Measurements from ENCODE around the gene ATP6V0E1.
"Not testable (repeated sequence)": the region's sequence is repeated elsewhere in the genome, so short reads cannot be mapped to it uniquely, and the experiment has no call there.

Gene ATP6V0E1

DNA sequence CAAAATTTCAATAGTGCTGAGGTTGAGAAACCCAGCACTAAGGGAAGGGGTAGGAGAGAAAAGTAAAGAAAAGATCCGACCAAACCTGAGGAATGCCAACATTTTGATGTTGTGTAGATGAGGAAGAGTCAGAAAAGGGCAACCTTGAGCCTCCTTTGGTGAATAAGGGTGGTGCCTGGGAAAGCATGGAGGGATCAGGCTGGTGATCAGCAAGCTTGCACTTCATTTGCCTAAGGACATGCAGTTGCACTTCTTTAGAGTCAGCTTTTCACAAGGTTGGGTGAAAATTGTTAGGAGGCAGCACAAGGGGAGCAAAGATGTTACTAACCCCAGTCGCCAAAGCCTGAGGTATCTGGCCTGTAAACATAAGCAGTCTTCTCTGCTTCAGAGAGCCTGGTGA lies 20.4 kb downstream of the ATP6V0E1 start:
- DNase-seq = no peak

DNA sequence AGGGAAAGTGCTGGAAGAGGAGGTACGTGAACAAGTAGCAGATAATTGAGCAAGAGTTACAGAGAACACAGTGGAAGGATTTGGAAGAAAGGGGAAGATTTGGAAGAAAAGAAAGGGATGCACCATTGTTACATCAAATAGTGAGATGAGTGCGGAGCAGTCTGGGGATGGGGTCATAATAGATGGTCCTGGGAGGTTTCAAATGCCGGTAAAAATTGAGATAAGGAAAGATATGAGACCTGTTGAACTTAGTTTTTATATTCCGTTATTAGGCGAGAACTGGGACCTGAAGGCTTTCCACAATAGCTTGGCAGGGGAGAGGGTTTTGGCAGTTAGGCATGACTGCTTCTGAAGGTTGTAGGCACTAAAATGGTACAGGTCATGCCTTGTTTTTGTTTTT lies 20.9 kb downstream of the ATP6V0E1 start:
- no peak for DNase-seq

DNA sequence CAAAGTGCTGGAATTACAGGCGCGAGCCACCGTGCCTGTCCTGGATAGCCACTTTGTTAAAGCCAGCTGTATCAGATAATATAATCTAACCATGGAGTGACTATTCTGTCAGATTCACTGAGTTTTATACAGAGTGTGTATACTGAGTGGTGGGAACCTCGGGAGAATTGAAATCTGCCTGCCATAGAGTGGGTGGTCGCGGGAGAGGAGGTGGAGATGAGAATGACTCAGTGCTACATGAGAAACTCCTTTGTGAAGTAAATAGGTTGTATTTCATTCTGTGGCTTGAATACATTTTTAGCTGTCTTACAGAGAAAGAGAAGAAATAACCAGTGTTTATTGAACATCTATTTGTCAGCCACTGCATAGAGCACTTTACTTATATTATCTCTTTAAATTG lies 26.4 kb downstream of the ATP6V0E1 start:
- peak; percentile 54 for DNase-seq

DNA sequence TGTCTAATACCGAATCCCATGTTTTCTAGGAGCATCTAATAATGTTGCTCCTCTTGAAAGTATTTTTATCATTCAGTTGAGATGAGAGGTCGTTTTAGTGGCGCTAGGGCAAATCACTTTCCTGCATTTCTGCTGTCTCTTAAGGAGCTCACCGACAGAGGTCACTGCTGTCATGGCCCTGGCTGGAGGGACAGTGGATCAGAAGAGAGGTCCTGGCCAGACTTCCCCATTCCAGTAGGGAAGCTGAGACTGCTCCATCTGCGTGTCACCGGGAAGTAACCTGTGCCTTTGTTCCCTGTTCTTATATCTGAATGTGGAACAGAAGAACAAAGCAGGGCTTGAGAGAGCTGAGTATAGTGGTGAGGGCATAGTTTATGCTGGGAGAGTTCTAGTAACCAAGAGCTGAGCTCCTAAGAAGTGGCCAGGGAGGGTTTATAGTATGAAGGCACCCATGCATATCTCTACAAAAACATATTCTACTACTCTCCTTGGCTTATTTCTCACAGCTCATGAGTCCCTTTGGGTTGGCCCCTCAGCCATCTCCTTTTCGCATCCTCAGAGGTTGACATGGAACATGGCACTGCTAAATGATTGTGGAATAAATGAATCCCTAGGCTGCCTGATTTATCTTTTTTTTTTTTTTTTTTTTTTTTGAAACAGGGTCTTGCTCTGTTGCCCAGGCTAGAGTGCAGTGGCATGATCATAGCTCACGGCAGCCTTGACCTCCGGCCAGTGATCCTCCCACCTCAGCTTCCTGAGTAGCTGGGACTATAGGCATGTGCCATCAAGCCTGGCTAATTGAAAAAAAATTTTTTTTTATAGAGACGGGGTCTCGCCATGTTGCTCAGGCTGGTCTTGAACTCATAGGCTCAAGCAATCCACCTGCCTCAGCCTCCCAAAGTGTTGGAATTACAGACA lies 27.2 kb downstream of the ATP6V0E1 start:
- DNase-seq = peak; percentile 21

DNA sequence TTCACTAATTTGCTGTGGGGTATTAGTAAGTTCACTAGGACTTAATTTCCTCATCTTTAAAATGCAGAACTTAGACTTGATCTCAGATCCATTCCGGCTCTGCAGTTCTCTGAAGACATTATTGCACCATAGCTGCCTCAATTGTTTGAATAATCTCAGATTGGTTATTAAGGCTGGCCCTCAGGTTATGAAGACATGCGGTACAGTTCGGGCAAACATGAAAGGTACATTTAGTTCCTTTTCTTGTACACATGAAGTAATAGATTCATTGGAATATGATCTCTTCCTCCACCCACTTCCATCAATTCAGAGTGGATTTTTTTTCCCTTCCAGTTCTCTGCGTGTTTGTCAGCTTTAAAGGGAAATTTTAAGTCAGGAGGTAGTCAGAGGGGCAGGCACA lies 28.0 kb downstream of the ATP6V0E1 start:
- no peak for DNase-seq

DNA sequence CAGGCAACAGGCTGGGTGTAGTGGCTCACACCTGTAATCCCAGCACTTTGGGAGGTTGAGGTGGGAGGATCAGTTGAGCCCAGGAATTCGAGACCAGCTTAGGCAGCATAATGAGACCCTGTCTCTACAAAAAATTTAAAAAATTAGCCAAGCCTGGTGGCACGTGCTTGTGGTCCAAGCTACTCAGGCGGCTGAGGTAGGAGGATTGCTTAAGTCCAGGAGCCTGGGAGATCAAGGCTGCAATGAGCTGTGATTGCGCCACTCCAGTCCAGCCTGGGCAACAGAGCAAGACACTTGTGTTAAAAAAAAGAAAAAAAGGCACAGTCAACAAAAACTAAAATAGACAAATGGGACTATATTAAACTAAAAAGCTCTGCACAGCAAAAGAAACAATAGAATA lies 29.3 kb downstream of the ATP6V0E1 start:
- no peak for DNase-seq

DNA sequence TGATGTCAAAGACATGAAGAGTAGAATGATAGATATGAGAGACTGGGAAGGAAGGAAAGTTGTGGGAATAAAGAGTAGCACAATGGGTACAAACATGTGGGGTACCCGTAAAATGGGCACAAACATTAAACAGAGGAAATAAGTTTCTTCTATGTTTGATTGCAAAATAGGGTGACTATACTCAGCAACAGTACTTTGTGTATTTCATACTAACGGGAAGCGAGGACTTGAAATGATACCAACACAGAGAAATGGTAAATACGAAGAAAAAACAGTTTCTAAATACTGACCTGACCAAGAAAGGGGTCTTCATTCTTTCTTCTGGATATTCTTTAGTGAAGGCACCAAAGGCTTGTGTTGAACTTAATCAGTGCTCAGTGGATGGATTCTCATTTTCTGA lies 31.1 kb downstream of the ATP6V0E1 start:
- DNase-seq = no peak

DNA sequence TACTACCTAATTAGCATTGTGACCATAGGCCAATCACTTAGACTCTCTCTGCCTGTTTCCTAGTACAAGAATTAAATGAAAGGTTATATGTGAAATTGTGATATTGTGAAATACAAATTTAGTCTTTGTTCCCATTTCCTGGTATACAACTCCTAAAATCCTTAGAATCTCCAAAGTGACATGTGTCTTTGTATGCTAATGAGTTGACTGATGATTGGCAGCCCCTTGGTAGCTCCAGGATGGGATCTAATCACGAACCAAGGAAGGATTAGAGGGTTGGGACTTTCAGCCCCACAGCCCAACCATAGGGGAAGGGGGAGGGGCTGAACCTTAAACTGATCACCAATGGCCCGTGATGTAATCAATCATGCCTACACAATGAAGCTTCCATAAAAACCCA lies 31.6 kb downstream of the ATP6V0E1 start:
- DNase-seq = no peak

DNA sequence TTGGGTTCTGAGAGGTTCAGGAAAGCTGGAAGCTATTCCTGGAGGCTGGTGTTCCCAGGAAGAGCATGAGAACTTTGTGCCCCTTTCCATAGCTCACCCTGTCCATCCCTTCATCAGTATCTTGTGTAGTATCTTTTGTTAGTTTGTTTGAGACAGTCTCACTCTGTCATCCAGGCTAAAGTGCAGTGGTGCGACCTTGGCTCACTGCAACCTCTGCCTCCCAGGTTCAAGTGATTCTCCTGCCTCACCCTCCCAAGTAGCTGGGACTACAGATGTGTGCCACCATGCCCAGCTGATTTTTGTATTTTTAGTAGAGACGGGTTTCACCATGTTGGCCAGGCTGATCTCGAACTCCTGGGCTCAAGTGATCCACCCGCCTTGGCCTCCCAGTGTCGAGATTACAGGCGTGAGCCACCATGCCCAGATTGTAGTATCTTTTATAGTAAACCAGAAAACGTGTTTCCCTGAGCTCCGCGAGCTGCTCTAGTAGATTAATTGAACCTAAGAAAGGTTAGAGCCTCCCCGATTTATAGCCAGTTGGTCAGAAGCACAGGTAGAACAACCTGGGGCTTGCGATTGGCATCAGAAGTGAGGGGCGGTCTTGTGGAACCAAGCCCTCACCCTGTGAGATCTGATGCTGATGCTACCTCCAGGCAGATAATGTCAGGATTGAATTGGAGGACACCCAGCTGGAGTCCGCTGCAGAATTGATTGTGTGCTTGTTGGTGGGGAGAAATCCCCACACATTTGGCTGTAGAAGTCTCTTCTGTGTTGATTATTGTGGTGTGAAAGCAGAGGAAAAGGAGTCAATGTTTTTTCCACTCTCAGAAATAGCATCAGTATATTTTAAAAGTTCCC lies 32.3 kb downstream of the ATP6V0E1 start:
- no peak for DNase-seq

DNA sequence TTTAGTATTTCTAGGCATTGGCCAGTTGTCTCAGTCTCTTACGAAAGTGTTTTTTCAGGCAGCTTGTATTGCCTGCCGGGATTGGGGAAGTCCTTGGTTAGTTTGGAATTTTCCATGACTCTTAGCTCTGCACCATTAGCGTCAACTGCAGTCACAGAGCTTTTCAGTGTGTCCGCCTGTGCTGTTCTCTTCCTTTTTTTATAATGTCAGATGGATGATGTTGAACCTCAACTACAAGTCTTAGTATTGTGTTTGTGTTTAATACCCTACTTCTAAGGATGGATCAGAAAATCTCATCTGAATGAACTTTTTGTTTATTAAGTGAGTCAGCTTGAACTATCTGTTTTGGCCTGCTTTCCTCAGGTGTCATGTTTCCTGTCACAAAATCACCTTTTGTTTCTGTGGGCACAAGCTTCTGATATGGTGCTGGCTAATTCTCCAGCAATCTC lies 33.1 kb downstream of the ATP6V0E1 start:
- DNase-seq = peak; percentile 61

DNA sequence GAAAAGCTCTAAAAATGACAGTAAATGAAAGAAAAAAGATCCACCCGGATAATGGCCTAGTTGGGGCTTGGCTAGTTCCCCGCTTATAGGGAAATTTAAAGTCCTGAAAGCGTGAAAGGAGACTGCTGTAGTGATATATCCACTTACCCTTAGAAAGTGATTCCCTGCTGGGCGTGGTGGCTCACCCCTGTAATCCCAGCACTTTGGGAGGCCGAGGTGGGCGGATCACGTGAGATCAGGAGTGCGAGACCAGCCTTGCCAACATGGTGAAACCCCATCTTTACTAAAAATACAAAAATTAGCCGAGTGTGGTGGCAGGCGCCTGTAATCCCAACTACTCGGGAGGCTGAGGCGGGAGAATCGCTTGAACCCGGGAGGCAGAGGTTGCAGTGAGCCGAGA lies 33.5 kb downstream of the ATP6V0E1 start:
- DNase-seq = not testable (repeated sequence)

DNA sequence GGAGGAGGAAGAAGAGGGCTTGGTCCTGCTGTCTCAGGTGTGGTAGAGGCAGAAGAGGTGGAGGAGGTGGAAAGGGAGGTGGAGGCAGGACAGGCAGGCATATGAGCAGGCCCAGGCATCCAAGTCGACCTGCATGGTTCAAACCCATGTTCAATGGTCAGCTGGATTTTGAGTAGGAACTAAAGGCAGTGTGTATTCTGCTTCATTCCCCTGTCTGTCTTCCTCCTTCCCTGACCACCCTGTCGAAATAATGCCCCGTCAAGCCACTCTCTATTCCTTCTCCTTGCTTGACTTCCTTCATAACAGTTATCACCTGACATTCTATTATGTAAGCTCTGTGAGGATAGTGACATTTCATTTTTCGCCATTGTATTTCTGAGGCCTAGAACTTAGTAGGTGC lies 34.8 kb downstream of the ATP6V0E1 start:
- DNase-seq = no peak

DNA sequence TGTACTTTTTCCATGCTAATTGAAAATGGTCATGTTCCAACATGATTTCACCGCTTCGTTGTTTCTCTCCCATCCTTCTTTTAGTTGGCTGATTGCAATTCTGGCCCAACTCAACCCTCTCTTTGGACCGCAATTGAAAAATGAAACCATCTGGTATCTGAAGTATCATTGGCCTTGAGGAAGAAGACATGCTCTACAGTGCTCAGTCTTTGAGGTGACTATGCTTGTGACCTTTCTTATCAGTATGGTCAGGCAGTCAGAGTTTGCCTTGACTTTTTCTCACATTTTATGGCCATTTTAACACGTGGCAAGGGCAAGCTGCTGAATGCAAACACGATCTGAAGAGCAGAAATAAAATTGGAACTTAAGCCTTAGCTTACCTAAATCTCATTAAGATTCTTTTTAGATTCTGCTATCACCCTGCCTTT lies 36.6 kb downstream of the ATP6V0E1 start:
- DNase-seq = no peak

DNA sequence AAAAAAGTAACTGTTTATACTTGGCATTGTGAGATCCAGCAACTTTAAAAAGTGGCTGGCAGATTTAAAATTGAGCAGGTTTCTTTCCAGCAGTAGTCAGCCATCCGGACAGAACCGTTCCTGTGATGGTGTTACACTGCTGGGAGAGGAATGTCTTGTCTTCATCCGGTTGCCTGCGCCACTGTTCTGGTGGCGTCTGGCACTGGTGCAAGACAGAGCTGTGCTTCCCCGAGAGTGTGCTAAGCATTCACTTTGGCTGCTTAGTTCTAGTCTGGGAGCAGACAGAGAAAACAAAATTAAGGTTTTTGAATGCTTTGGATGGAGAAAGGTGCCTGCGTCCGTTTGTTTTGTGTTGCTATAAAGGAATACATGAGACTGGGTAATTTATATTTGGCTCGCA lies 37.1 kb downstream of the ATP6V0E1 start:
- no peak for DNase-seq

DNA sequence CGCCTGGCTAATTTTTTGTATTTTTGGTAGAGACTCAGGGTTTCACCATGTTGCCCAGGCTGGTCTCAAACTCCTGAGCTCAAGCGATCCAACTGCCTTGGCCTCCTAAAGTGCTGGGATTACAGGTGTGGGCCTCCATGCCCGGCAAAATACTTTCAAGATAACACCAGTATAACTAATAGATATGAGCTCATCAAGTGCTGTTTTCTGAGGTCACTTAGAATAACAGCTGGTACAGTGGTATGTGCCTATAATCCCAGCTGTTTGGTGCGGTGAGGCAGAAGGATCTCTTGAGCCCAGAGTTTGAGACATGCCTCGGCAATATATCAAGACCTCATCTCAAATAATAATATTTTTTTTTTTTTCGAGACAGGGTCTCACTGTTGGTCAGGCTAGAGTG lies 42.1 kb downstream of the ATP6V0E1 start:
- no peak for DNase-seq

DNA sequence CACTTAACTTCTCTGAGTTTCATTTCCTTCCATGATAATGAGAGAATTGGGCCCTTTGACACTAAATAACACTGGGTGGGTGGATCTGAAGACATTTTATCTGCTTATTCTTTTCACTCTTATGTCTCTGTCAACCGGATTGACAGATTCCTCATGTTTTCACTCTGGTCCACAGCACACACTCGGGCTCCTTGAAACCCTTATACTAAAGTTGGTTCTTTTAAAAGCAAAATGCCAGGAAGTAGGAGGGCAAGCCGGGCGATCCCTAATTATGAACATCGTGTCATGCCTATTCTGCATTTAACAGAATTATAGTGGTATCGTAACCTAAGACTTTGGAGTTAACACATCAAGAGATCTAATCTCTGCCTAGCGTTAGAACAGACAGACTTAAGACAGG lies 44.3 kb downstream of the ATP6V0E1 start:
- no peak for DNase-seq

DNA sequence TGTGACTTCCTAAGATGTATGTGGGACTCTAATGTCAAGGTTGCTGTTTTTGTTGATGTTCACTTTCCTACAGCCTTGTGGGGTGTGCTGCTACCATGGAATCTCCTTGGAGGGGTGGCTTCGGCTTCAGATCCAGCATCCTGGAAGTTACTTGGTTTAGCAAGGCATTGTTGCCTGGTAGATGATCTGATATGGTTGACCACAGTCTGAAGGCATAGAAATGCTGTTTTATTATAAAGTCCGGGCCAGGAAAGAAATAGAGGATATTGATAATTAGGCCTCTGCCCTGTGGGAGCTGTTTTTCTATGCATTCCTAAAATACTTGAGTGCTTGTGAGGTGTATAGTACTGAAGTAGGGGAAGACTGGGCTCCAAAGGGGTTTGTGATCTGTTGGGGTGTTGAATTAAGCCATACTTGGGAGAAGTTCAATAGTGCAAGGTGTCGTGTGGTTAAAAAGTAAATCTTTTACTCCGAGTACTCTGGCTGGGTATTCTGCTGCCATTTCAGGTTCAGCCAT lies 45.3 kb downstream of the ATP6V0E1 start:
- DNase-seq = peak; percentile 5

DNA sequence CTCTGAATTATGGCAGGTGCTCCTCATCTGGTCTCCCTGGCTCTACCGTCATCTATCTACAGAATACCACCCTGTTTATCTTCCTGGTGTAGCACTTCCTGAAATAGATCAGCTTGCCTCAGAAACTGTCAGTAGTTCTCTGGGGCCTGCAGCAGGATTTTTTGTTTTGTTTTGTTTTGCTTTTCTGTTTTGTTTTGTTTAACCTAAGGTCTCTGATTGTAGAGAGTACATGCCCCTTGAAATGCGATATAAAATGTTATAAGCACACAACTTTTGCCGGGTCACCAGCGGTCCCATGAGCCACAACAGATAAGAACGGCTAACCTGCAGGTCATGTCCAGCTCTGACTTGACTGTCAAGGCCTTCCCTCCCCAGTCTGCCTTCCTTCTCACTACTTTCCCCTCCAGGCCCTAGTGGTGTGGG lies 45.9 kb downstream of the ATP6V0E1 start:
- DNase-seq = no peak

DNA sequence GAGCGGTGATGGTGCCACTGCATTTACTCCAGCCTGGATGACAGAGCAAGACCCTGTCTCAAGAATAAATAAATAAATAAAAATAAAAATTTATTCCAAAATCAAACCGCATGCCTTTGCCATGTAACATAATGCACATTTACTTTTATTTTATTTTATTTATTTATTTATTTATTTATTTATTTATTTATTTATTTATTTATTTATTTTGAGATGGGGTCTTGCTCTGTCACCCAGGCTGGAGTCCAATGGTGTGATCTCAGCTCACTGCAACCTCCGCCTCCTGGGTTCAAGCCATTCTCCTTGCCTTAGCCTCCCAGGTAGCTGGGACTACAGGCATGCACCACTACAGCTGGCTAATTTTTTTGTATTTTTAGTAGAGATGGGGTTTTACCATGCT lies 48.5 kb downstream of the ATP6V0E1 start:
- not testable (repeated sequence) for DNase-seq

DNA sequence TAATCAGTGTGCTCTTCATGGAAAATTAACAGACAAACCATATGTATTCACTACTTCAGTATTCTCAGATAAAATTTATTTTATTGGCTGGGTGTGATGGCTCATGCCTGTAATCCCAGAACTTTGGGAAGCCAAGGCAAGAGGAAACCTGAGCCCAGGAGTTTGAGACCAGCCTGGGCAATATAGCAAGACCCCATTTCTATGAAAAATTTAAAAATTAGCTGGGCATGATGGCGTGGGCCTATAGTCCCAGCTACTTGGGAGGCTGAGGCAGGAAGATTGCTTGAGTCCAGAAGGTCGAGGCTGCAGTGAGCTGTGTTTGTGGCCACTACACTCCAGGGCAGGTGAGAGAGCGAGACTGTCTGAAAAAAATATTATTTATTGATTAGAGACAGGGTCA lies 49.2 kb downstream of the ATP6V0E1 start:
- no peak for DNase-seq

DNA sequence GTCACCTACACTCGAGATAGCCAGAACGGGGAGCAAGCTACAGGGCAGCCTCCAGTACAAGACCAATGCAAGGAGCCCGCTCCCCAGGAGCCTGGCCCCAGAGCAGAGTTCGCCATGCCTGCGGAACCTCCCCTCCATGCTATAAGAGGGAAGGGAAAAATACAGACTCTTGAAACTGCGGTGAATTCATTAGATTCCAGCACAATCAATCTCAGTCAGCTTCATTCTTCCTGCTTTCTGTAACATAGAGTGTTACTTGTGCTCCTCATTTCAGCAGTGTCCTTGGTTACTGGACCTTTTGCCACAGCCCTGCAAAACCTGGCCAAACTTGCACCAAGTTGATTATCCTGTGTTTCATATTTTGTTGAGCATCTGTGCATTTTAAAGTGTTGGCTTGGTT lies 50.4 kb downstream of the ATP6V0E1 start:
- no peak for DNase-seq

DNA sequence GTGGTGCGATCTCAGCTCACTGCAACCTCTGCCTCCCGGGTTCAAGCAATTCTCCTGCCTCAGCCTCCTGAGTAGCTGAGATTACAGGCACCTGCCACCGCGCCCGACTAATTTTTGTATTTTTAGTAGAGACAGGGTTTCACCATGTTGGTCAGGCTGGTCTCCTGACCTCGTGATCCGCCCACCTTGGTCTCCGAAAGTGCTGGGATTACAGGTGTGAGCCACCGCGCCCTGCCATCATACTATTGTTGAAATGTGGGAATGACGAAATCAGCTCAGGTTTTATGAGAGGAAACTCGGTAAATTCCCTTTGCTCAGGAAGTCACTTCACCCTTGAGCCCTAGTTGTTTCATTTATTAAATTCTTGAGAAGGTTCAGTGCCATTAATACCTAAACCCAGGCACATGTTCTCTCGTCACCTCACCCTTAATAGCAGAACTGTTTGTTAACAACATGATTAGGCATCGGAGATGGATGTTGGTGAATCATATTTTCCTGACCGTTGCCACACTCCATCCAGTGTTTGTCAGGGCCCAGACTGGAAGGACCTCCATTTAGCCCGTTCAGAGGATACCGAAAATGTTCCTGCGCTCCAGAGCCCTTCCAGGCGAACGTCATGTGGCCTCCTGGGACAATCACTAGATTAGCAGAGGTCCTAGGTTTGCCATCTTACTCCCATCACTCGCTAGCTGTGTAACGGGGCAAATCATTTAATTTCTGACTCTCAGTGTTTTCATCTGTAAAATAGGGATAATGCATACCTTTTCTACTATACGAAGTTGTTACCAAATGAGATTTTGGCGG lies 52.5 kb downstream of the ATP6V0E1 start:
- DNase-seq = no peak

DNA sequence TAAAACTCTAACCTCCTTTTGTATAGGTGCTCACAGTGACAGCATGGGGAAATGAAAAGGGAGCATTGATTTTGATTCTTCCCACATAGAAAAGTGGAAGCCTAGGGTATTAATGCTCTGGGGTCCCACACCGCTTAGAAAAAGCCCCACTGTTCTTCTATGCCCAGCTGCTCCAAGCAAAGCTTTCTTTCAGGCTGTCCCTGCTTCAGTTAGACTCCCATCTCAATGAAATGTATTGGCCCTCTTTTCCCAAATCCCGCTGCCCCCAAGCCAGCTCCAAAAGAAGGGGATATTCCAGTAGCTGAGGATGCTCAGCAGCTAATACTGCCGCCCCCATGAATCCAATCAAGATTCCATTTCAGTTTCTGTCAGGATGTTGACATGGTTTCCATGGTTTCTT lies 55.6 kb downstream of the ATP6V0E1 start:
- no peak for DNase-seq

Measured in fibroblast of skin of right biceps (primary cell).